Activated CD4-positive, CD25-positive, alpha-beta regulatory T cell treated with anti-CD3 and anti-CD28 coated beads, Interleukin-2, amount 50 U/mL, for 16 hours (primary cell): ENCODE measurements around the gene OR6K3.

ENCODE experiments used
- DNase-seq: peaks from one replicate; pipeline ENCODE4 v3.0.0-alpha.2; 2020; ENCODE audit warnings: low read depth, low spot score

The OR6K3 gene

GRCh38 chr1:158687037-158687436, 33.5 kb downstream of the OR6K3 start:
- no peak for DNase-seq

DNA sequence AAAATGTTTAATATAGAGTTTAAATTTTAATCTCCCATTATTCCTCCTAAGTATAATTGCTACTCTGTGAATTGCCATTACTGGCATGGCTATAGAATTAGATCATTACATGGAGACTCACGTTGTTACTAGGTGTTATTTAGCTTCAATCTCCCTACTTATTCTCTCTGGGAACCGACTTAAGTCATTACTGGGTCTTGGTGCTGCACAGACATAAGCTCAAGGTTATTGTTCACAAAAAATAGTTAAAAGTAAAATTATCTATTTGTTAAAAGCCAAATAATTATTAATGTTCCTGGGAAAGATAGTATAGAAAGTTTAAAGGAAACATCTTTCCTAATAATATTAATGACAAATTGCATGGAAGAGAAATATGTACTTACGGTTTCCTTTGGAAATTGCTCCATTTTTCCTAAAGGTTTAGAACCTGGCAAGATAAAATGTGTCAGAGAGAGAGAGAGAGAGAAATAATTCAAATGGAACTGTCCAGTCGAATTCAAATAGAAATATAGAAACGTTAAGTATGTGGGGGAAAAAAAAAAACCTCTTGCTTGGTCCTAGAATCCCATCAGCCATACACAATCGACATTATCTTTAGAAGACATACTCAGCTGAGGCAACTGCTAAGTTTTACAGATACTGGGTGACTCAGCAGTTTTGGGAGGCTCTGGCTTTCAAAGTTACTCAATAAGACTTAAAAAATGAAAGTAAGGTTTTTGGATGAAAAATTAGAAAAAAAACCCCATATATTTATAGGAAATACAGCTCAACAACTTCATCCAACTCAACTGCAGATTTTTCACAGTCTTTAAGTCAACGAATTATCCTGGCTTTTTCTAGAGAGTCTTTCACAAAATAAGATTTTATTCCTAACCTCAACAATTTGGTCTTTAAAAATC, 34.2 kb downstream of the OR6K3 start, which contains the start of gene SPTA1:
Gene SPTA1, minus strand, starts transcription at position 605 of the 899 bp plus-strand sequence. Its CDS starts 198 bp downstream, at position 407.
- no peak for DNase-seq

DNA sequence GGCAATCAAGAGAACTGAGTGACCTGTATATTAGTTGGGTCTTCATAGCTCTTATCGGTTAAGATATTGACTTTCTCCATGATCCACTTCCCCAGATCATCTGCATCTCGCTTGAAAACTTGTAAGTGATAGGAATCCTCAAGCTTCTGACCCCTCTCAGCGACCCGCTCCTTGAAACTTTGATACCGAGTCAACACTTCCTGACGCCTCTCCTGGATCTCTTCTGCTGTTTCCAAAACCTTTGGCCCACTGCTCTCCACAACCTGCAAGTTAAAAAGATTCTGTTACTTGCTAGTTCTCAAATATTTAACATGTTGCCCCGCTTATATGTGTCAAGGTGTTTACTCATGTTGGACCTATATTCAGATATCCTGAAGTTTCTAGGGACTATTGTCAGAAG, 35.4 kb downstream of the OR6K3 start:
- no peak for DNase-seq

DNA sequence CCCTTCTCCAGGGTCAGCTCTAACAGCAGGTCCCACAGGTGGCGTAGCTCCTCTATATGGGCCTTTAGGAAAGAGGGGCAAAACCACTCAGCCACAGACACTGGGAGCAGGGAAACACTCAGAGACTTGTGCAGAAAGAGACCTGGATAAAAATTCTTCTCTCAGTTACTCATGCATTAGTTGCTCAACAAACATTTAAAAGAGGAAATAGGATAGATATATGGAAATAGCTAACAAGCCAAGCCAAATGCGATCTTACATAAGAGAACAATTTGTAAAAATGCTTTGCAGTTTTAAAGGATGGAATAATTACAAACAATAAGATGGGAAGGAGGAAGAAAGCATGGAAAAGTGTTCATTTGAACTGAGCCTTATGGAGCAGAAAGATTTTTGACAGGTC, 38.9 kb downstream of the OR6K3 start:
- DNase-seq: no peak

GRCh38 chr1:158679289-158679688, 41.2 kb downstream of the OR6K3 start:
- DNase-seq: no peak

- DNase-seq: no peak
Measured at GRCh38 chr1:158675563-158676323, 44.8 kb downstream of the OR6K3 start.

DNA sequence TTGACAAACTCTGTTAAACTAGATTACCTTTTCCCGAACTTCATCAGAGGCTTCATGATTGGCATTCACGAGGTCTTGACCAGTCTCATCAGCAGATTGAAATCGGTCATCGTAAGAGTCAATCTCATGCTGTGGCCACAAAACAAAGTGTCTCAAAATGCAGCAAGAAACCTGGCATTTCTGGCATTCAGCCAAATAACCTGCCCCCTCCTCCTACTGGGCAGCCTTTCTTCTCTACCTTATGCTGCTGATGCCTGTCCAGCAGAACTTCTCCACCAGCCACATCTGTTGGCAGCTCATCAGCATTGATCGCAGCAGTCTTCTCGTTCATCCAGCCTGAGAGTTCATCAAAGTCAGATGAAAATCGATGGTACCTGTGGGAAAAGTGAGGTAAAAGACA, 46.2 kb downstream of the OR6K3 start:
- no peak for DNase-seq
